Breast epithelium (tissue), 3 donors: ENCODE results near the gene CDC45.

Experiments used
- CTCF ChIP-seq, 3 donors: fragments of 450-650 bp; IDR thresholded peaks; one replicate each; pipeline ENCODE4 v1.5.1; 2016 to 2017; ENCODE audit warnings: antibody characterized with exemption in 3 of 3, mild to moderate bottlenecking in 3 of 3, moderate library complexity in 3 of 3
- POLR2AphosphoS5 ChIP-seq, 3 donors: sonication (generic); formaldehyde crosslinking; IDR thresholded peaks; one replicate each; pipeline ENCODE4 v1.6.1; 2017; ENCODE audit warnings: antibody characterized with exemption in 3 of 3

GRCh38 chr22:19473578-19473977 lies 6.1 kb upstream of the CDC45 start:
- TF ChIP-seq POLR2AphosphoS5 (IDR thresholded peaks at IDR 0.05) = no peak
- TF ChIP-seq CTCF (IDR thresholded peaks at IDR 0.05) = no peak
